GM19043 (cell line): ENCODE data around the gene PWWP2B.
"Not testable (repeated sequence)": the region's sequence is repeated elsewhere in the genome, so short reads cannot be mapped to it uniquely, and the experiment has no call there.

ENCODE experiments used
- ATAC-seq: cut with Tn5 transposase; IDR thresholded peaks from one replicate; pipeline ENCODE4 v1.9.1; 2021; ENCODE audit warnings: low read depth; ENCODE audit not compliant: unreplicated experiment

The PWWP2B gene

GRCh38 chr10:132428486-132428995 lies 31.5 kb downstream of the PWWP2B start:
- no peak for ATAC-seq

- ATAC-seq: no peak
Observed at GRCh38 chr10:132429281-132430230, 32.6 kb downstream of the PWWP2B start.

DNA sequence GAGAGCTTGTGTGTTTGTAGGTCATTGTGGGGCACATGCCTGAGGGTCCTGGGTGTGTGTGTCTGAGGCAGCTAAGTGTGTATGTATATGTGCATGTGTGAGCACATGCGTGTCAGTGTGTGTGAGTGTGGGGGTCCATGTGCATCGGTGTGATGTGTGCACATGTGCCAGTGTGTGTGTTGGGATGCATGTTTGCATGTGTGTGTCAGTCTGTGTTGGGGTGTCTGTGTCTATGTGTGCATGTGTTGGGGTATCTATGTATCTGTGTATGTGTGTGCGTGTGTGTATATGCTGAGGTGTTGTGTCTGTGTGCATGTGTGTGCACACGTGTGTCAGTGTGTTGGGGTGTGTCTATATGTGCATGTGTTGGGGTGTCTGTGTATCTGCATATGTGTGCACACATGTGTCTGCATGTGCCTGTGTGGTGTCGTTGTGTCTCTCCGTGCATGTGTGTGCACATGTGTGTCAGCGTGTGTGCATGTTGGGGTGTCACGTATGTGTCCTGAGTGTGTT lies 33.3 kb downstream of the PWWP2B start:
- ATAC-seq: no peak

DNA sequence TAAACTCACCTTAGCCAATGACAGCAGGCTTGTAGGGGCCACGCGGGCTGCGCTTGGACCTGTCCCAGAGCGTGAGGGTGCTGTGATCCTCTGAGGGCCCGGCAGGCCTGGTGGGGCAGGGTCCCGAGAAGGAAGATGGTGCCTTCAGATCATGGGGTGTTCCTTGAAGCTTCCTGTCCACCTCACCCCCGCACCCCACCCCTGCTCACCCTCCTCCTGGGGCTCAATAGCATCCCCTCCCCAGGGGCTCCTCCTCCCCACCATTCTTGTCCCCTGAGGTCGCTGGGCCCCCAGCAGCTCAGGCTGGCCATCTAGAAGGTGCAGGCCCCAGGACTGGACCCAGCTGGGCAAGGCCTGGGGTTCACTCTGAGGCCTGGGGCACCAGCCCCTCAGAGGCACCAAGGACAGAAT lies 33.9 kb downstream of the PWWP2B start:
- ATAC-seq: no peak

- ATAC-seq: no peak
Observed at GRCh38 chr10:132431537-132432175, 34.7 kb downstream of the PWWP2B start.

DNA sequence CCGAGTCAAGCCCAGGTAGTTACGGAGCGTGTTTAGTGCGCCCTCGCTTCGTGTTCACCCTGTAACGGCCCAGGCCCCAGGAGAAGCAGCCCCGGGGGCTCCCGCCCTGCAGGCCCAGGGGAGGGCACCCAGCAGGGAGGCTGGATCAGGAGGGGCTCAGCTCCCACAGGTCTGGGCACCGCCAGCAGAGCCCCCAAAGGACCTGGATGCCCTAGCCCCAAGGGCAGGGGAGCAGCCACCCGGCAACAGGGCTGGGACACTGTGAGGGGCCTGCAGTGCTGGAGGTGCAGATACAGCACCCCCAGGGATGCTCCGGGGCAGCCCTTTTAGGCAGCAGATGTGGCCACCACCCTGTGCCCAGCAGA lies 35.2 kb downstream of the PWWP2B start:
- ATAC-seq: no peak

DNA sequence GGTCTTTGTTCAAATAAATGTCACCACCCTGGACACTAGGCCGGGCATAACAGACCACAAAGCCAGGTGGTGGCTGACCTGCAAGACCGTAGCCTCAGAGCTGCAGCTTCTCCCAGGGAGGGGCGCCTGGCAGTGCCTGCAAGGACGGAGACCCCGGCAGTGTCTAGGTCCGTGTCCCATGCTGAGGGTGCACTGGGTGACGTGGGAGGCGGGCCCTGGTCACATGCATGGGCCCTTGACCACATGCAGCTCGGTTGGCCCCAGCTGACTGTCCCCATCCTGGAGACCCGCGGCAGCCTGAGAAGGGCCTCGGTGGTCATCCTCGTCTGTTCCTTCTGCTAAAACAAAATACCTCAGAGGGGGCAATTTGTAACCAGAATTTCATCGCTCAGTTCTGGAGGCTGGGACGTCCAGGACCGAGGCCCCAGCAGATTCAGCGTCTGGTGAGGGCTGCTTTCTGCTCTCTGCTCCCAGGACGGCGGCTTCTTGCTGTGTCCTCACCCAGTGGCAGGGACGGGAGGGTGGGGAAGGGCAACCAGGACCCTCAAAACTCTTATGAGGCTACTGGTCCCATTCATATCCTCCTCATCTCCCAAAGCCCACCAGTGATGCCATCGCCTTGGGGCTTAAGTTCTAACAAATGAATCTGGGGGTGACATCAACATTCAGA lies 36.8 kb downstream of the PWWP2B start:
- no peak for ATAC-seq

DNA sequence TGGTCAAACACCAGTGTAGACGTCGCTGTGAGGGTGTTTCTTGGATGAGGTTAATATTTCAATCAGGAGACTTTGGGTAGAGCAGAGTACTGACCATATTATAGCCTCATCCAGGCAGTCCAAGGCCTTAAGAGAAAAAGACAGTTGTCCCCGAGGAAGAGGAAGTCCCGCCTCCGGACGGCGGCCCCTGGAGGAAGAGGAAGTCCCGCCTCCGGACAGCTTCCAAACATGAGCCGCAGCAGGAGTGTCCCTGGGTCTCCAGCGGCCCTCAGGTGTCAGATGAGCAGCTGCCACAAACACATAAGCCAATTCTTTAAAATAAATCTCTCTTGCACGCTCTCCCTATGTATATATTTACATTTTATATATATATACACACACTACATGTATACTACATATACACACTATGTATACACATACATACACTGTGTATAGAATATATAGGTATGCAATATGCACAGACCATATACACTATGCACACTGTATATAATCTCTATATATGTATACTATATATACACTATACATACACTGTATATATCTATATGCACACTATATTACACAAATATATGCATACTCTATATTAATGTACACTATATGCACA lies 37.5 kb downstream of the PWWP2B start:
- no peak for ATAC-seq

DNA sequence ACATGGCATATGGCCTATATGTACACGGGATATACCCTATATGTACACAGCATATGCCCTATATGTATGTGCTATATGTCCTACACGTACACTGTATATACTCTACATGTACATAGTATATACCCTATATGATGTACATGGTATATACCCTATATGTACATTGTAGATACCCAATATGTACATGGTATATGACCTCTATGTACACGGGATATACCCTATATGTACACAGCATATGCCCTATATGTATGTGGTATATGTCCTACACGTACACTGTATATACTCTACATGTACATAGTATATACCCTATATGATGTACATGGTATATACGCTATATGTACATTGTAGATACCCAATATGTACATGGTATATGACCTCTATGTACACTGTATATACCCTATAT lies 38.3 kb downstream of the PWWP2B start:
- ATAC-seq: not testable (repeated sequence)

GRCh38 chr10:132436096-132436495 lies 39.1 kb downstream of the PWWP2B start:
- ATAC-seq: not testable (repeated sequence)

DNA sequence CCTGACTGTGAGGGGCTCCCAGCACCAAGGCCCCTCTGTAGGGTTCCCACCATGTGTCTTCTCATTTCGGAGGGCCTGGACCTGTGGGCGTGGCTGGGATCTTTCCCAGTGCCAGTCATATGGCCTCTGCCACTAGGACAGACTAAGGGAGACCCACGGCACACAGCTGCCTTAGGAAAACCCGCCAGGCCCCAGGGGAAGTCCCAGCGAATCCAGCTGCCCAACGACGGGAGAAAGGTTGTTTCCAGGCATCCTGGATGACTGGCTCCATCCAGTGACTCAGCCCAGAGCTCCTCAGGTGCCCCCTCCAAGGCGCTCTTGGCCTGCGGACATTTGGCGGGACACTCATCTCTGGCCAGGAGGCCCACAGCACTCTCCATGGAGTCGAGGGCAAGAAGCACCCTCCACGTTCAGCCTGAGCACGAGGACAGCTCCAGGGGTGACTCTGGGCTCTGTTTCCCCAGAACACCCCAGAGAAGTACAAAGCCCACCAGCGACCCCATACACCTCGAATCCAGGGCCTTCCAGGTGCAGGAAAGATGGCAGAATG lies 39.9 kb downstream of the PWWP2B start:
- no peak for ATAC-seq

GRCh38 chr10:132437541-132437950 lies 40.5 kb downstream of the PWWP2B start:
- no peak for ATAC-seq

- ATAC-seq: no peak
Observed at GRCh38 chr10:132438091-132439024, 41.4 kb downstream of the PWWP2B start.

DNA sequence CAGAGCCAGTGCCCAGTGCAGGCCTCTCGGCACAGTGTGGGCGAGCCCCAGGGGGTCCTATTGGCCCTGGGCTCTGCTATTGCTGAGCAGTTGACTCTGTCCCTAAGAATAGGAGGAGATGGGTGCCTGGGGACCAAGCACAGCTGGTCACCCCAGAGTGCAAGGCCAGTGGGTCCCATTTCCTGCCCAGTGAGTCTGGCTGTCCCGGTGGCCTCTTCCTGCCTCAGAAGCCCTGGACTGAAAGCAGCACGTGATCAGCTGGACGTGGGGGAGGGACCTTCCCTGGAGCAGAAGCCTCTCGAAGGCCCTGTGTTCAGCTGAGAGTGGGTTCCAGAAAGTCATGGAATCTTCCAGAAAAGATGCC lies 42.0 kb downstream of the PWWP2B start:
- no peak for ATAC-seq

- no peak for ATAC-seq
Observed at GRCh38 chr10:132439424-132440163, 42.6 kb downstream of the PWWP2B start.

DNA sequence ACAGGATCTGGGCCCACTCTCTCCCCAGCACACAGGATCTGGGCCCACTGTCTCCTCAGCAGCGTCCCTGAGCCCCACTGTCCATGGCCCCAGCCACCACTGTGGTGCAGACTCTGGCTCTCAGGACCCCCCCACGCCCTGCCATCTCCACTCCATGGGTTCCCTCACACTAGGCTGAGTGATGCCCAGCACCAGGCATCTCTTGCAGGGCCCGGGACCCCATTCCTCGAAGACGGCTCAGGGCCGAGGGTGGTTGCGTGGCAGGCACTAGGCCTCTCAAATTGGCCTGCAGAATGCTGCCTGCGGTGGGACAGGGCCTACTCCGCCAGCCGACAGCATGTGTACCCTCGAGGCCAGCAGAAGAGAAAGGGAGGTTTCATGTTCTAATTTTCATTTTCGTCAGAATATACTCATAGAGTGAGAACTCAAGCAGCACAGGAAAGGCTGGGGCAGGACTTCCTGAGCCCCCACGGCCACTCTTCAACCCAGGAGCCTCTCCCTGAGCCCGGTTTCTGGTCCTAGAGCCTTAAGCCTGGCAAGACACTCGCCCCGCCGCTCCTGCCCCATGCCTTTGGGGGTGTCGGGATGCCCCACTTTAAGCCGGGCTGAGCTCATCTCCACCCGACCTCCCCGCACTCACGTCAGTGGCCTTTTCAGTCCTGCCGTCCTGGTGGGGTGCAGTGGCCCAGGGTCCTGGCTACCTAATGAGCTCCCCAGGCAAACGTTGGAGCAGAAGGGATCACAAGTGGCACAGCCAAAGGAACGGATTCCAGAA lies 44.0 kb downstream of the PWWP2B start:
- no peak for ATAC-seq

DNA sequence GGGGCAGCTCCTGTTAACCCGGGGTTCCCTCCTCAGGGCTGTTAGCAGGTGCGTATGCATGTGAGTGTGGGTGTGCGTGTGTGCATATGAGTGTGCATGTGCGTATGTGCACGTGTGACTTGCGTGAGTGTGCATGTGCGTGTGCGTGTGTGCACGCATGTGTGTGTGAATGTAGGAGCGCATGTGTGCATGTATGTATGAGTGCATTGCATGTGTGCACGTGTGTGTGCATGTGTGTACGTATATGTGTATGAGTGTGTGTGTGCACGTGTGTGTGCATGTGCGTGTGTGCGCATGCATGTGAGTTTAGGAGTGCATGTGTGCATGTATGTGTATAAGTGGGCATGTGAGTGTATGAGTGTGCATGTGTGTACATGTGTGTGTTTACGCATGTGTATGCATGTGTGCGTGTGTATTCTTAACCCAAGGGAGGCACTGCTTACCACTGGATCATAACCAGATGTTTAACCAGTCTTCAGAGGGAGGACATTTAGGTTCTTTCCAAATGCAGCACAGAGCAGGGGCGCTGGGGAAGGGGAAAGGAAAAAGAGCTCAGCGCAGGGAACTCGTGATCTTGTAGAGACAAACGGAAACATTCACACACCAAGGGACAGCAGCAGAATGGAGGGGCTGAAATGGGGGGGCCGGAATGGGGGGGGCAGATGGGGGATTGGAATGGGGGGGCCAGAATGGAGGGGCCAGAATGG lies 45.0 kb downstream of the PWWP2B start:
- no peak for ATAC-seq
